ENCODE results near the gene DNAJC3. TPM values are rescaled to one million over a fixed set of nuclear protein-coding genes. Genes with fewer than 3 reads are reported as not detected.
"Not testable (repeated sequence)": the region's sequence is repeated elsewhere in the genome, so short reads cannot be mapped to it uniquely, and the experiment has no call there.

DNAJC3 gene
- total and polyA plus RNA-seq, 2 experiments from 2014 or later, result 27.1 to 91.4 TPM

DNA sequence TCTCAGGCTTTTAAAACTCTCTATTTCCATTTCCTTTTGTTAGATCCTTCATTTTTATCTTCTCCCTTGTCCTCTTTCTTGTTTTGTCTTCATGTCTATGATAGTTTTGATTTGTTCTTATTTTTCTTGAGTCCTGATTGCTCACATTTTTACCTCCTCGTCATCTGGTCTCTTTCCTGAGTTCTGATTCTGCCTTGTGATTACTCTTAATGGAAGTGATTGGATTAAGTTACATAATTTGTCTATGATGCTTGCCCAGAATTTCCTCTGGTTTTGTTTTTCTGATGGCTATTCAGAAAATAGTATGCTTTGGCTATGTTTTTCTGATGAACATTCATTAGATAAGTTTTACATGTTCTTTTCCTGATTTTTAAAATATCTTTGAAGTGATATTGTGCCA lies 102.6 kb downstream of the DNAJC3 start:
- peaks cover 3% of the 10 kb centered on the region for H3K36me3 ChIP-seq (replicated peaks; ENCODE audit: insufficient read depth, low read depth)
- no peaks in the 10 kb centered on the region for H3K9me3 ChIP-seq (ENCODE audit: low read depth)
- no peak for TF ChIP-seq CTCF (IDR thresholded peaks at IDR 0.05; ENCODE audit: poor library complexity)
- TF ChIP-seq EZH2phosphoT487 (IDR thresholded peaks at IDR 0.05; ENCODE audit: low read depth, severe bottlenecking, unreplicated experiment), result no peak
- TF ChIP-seq EZH2 (IDR thresholded peaks at IDR 0.05; ENCODE audit: borderline replicate concordance), result no peak
- H3K9me2 ChIP-seq (replicated peaks; ENCODE audit: insufficient read depth), result no peaks in the 10 kb centered on the region
- WGBS (ENCODE audit: low lambda C conversion rate, missing lambda C conversion rate), result 85% methylated on average over 1 of the region's 1 CpG
- DNase-seq (ENCODE audit: low spot score), result no peak
- H3K79me2 ChIP-seq, result peaks cover 2% of the 10 kb centered on the region
- H3K27ac ChIP-seq, result no peak overlapping the region
- no peak overlapping the region for H3K4me3 ChIP-seq
- H2AFZ ChIP-seq, result no peak overlapping the region
- H3K4me2 ChIP-seq, result no peak overlapping the region
- no peaks in the 10 kb centered on the region for H4K20me1 ChIP-seq (ENCODE audit: insufficient read depth, poor library complexity, severe bottlenecking)
- H3K27me3 ChIP-seq, result no peaks in the 10 kb centered on the region
- peaks cover 5% of the 10 kb centered on the region for H3K4me1 ChIP-seq (ENCODE audit: insufficient read depth)

- 84% methylated on average over 6 of the region's 6 CpGs for WGBS (ENCODE audit: low lambda C conversion rate, missing lambda C conversion rate)
- H3K4me1 ChIP-seq (ENCODE audit: insufficient read depth), result peaks cover 5% of the 10 kb centered on the region
- no peaks in the 10 kb centered on the region for H3K9me3 ChIP-seq (ENCODE audit: low read depth)
- no peak overlapping the region for H2AFZ ChIP-seq
- no peak overlapping the region for H3K27ac ChIP-seq
- H4K20me1 ChIP-seq (ENCODE audit: insufficient read depth, poor library complexity, severe bottlenecking), result no peaks in the 10 kb centered on the region
- H3K36me3 ChIP-seq (replicated peaks; ENCODE audit: insufficient read depth, low read depth), result peaks cover 3% of the 10 kb centered on the region
- DNase-seq (ENCODE audit: low spot score), result no peak
- peaks cover 2% of the 10 kb centered on the region for H3K79me2 ChIP-seq
- no peak overlapping the region for H3K4me3 ChIP-seq
- no peak overlapping the region for H3K4me2 ChIP-seq
- no peaks in the 10 kb centered on the region for H3K27me3 ChIP-seq
- H3K9me2 ChIP-seq (replicated peaks; ENCODE audit: insufficient read depth), result no peaks in the 10 kb centered on the region
- TF ChIP-seq EZH2phosphoT487 (IDR thresholded peaks at IDR 0.05; ENCODE audit: low read depth, severe bottlenecking, unreplicated experiment) (no peak), EZH2 (IDR thresholded peaks at IDR 0.05; ENCODE audit: borderline replicate concordance) (no peak), CTCF (IDR thresholded peaks at IDR 0.05; ENCODE audit: poor library complexity) (no peak)
Observed at GRCh38 chr13:95781016-95781415, 104.1 kb downstream of the DNAJC3 start.

DNA sequence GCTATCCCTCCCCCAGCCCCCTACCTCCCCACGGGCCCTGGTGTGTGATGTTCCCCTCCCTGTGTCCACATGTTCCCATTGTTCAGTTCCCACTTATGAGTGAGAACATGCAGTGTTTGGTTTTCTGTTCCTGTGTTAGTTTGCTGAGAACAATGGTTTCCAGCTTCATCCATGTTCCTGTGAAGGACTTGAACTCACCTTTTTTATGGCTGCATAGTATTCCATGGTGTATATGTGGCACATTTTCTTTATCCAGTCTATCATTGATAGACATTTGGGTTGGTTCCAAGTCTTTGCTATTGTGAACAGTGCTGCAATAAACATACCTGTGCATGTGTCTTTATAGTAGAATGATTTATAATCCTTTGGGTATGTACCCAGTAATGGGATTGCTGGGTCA lies 105.0 kb downstream of the DNAJC3 start:
- H2AFZ ChIP-seq; H3K27ac ChIP-seq; H3K4me2 ChIP-seq; H3K4me3 ChIP-seq; H3K4me1 ChIP-seq (ENCODE audit: insufficient read depth); H3K79me2 ChIP-seq; H3K9me2 ChIP-seq (replicated peaks; ENCODE audit: insufficient read depth); H3K36me3 ChIP-seq (replicated peaks; ENCODE audit: insufficient read depth, low read depth); H4K20me1 ChIP-seq (ENCODE audit: insufficient read depth, poor library complexity, severe bottlenecking); H3K27me3 ChIP-seq; DNase-seq (ENCODE audit: low spot score); H3K9me3 ChIP-seq (ENCODE audit: low read depth): not testable (repeated sequence)
- WGBS (ENCODE audit: low lambda C conversion rate, missing lambda C conversion rate), result 100% methylated on average over 1 of the region's 1 CpG

GRCh38 chr13:95783747-95784146 lies 106.8 kb downstream of the DNAJC3 start:
- Histone ChIP-seq H2AFZ (no peak overlapping the region), H3K4me1 (ENCODE audit: insufficient read depth) (peaks cover 5% of the 10 kb centered on the region), H3K27me3 (no peaks in the 10 kb centered on the region), H3K9me2 (replicated peaks; ENCODE audit: insufficient read depth) (no peaks in the 10 kb centered on the region), H4K20me1 (ENCODE audit: insufficient read depth, poor library complexity, severe bottlenecking) (no peaks in the 10 kb centered on the region), H3K9me3 (ENCODE audit: low read depth) (no peaks in the 10 kb centered on the region), H3K27ac (peak overlapping the region; percentile 73), H3K4me3 (no peak overlapping the region), H3K4me2 (no peak overlapping the region), H3K36me3 (replicated peaks; ENCODE audit: insufficient read depth, low read depth) (no peaks in the 10 kb centered on the region), H3K79me2 (peaks cover 2% of the 10 kb centered on the region)
- no peak for DNase-seq (ENCODE audit: low spot score)
- TF ChIP-seq EZH2phosphoT487 (IDR thresholded peaks at IDR 0.05; ENCODE audit: low read depth, severe bottlenecking, unreplicated experiment), result no peak
- TF ChIP-seq CTCF (IDR thresholded peaks at IDR 0.05; ENCODE audit: poor library complexity), result no peak
- no peak for TF ChIP-seq EZH2 (IDR thresholded peaks at IDR 0.05; ENCODE audit: borderline replicate concordance)
- WGBS (ENCODE audit: low lambda C conversion rate, missing lambda C conversion rate), result 87% methylated on average over 5 of the region's 5 CpGs
